Measurements from ENCODE around the gene ZNF467.

The ZNF467 gene, protein sequence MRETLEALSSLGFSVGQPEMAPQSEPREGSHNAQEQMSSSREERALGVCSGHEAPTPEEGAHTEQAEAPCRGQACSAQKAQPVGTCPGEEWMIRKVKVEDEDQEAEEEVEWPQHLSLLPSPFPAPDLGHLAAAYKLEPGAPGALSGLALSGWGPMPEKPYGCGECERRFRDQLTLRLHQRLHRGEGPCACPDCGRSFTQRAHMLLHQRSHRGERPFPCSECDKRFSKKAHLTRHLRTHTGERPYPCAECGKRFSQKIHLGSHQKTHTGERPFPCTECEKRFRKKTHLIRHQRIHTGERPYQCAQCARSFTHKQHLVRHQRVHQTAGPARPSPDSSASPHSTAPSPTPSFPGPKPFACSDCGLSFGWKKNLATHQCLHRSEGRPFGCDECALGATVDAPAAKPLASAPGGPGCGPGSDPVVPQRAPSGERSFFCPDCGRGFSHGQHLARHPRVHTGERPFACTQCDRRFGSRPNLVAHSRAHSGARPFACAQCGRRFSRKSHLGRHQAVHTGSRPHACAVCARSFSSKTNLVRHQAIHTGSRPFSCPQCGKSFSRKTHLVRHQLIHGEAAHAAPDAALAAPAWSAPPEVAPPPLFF

GRCh38 chr7:149773446-149774236, at the start of gene ZNF467:
TSS of gene ZNF467 (minus strand) at chr7:149773588. CDS start at chr7:149771032, 2,556 bp downstream.
- peak; percentile 32 to 39 for DNase-seq (ENCODE audit: low read depth in 2 of 2)

GRCh38 chr7:149822353-149822943, 49.1 kb upstream of the ZNF467 start:
- no peak for DNase-seq (ENCODE audit: low read depth in 2 of 2)

DNA sequence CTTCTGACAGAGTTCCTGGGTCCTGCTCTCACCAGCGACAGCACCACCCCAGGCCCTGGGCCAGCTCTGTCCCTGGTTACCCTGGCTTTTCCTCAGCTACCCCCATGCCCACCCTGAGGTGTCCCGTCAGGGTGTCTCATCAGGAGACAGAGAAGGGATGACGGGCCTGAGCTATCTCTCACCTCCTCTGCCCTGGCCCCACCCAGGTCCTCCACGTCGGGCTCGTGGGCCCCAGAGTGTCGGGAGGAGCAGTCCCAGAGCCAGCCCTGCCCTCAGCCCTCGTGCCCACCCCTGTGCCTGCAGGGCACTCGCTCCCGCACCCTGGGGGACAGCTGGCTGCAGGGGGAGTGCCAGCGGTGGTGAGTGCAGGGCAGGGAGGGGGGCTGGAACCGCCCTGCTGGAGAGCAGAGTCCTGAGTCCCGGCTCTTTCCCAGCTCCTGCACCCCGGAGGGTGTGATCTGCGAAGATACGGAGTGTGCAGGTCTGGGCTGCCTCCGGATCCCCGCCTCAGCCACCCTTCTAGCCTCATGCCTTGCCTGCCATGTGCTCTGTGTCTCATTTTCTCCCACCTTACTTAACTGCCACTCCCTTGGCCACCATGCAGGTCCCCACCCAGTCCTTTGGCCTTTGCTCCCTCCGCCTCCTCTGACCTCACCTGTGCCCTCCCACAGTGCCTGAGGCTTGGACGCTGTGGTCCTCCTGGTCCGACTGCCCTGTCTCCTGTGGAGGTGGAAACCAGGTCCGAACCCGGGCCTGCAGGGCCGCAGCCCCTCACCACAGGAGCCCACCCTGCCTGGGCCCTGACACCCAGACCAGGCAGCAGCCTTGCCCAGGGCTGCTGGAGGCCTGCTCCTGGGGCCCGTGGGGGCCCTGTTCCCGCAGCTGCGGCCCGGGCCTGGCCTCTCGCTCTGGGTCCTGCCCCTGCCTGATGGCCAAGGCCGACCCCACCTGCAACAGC, 48.1 kb upstream of the ZNF467 start:
- no peak for DNase-seq (ENCODE audit: low read depth in 2 of 2)

DNA sequence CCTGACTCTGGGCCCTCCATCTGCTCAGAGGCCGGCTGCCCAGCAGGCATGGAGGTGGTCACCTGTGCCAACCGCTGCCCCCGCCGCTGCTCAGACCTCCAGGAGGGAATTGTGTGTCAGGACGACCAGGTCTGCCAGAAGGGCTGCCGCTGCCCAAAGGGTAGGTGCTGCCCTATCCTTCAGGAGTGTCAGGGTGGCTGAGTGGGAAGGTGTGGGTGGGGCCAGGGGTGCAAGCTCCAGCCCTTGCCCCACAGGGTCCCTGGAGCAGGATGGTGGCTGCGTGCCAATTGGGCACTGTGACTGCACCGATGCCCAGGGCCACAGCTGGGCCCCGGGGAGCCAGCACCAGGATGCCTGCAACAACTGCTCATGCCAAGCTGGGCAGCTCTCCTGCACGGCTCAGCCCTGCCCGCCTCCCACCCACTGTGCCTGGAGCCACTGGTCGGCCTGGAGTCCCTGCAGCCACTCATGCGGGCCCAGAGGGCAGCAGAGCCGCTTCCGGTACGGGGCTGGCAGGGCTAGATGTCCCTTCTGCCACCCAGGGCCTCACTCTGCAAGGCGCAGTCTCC, 47.3 kb upstream of the ZNF467 start:
- DNase-seq (ENCODE audit: low read depth in 2 of 2), result no peak

- DNase-seq (ENCODE audit: low read depth in 2 of 2), result no peak
Observed at GRCh38 chr7:149819961-149820340, 46.6 kb upstream of the ZNF467 start.

GRCh38 chr7:149819141-149819960, 46.0 kb upstream of the ZNF467 start:
- no peak for DNase-seq (ENCODE audit: low read depth in 2 of 2)

DNA sequence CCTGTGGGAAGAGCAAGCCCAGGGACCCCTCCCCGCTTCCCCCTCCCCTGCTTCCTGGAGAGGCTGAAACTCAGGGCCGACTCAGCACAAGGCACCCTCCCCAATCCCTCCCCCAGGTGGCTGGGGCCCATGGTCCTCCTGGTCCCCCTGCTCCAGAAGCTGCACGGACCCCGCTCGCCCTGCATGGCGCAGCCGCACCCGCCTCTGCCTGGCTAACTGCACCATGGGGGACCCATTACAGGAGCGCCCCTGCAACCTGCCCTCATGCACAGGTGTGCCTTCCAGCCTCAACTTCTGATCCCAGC, 45.1 kb upstream of the ZNF467 start:
- DNase-seq (ENCODE audit: low read depth in 2 of 2), result no peak

- no peak for DNase-seq (ENCODE audit: low read depth in 2 of 2)
Observed at GRCh38 chr7:149817836-149818535, 44.6 kb upstream of the ZNF467 start.

GRCh38 chr7:149817301-149817771, 43.9 kb upstream of the ZNF467 start:
- DNase-seq (ENCODE audit: low read depth in 2 of 2), result no peak

GRCh38 chr7:149816794-149817193, 43.4 kb upstream of the ZNF467 start:
- DNase-seq (ENCODE audit: low read depth in 2 of 2), result no peak

- DNase-seq (ENCODE audit: low read depth in 2 of 2), result no peak
Observed at GRCh38 chr7:149816267-149816751, 42.9 kb upstream of the ZNF467 start.

- no peak for DNase-seq (ENCODE audit: low read depth in 2 of 2)
Observed at GRCh38 chr7:149815661-149816266, 42.4 kb upstream of the ZNF467 start.

DNA sequence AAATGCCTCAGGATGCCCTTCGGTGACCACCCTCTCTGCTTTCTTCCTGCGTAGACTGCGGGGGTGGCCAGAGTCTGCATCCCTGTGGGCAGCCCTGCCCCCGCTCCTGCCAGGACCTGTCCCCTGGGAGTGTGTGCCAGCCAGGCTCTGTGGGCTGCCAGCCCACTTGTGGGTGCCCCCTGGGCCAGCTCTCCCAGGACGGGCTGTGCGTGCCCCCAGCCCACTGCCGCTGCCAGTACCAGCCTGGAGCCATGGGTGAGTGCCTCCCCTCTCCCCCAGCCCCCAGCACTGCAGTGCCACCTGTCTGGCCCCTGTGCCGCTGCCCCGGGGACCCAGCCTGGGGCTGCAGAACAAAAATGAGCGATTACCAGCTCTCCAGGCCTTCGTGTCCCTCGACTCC, 41.7 kb upstream of the ZNF467 start:
- no peak for DNase-seq (ENCODE audit: low read depth in 2 of 2)

GRCh38 chr7:149814494-149814893, 41.1 kb upstream of the ZNF467 start:
- no peak for DNase-seq (ENCODE audit: low read depth in 2 of 2)

- no peak for DNase-seq (ENCODE audit: low read depth in 2 of 2)
Observed at GRCh38 chr7:149813254-149814035, 40.1 kb upstream of the ZNF467 start.

DNA sequence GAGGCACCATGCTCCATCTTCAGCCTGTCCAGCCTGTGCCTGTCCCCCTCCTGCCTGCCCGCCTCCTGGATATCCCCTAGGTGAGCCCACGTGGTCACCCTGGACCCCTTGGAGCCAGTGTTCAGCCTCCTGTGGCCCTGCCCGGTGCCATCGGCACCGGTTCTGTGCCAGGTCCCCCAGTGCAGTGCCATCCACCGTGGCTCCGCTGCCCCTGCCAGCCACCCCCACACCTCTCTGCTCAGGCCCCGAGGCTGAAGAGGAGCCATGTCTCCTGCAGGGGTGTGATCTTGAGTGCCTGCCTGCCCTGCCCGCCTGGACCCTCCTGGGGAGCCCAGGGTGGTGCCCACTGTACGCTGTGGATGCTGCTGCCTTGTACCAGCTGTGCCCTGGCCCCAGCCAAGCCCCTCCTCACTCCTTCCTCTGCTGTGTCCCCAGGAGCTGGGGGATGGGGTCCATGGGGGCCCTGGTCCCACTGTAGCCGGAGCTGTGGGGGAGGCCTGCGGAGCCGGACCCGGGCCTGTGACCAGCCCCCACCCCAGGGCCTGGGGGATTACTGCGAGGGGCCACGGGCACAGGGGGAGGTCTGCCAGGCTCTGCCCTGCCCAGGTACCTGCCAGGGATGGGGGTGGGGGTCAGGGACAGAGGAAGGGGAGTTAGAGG, 38.6 kb upstream of the ZNF467 start:
- DNase-seq (ENCODE audit: low read depth in 2 of 2), result no peak

- DNase-seq (ENCODE audit: low read depth in 2 of 2), result no peak
Observed at GRCh38 chr7:149811221-149811620, 37.8 kb upstream of the ZNF467 start.
